HL-60 (cell line): ENCODE data around the gene LRP6.

Experiments
- DNase-seq, 2 experiments: peaks; one replicate each; pipeline ENCODE4 v3.0.0-alpha.2; 2010 to 2020; ENCODE audit warnings: low read depth in 1 of 2, low spot score in 1 of 2
- H3K27ac ChIP-seq: fragments of 250-450 bp; sonication (Bioruptor Pico); replicated peaks from 2 replicates; pipeline ENCODE4 v1.5.1; 2020; ENCODE audit warnings: mild to moderate bottlenecking, moderate library complexity
- H3K27me3 ChIP-seq: fragments of 250-450 bp; sonication (Bioruptor Pico); 2 replicates; pipeline ENCODE4 v1.5.1; 2021; ENCODE audit warnings: mild to moderate bottlenecking, moderate library complexity; ENCODE audit not compliant: insufficient read depth, poor library complexity, severe bottlenecking
- H3K4me3 ChIP-seq: replicated peaks from 2 replicates; pipeline ENCODE4 v1.5.1; 2011; ENCODE audit warnings: mild to moderate bottlenecking, control low read depth, low read length; ENCODE audit not compliant: insufficient read depth
- CTCF ChIP-seq: IDR thresholded peaks from one replicate; pipeline ENCODE4 v1.5.1; 2011; ENCODE audit warnings: low read length, control low read depth, inconsistent platforms; ENCODE audit not compliant: insufficient read depth
- GABPA ChIP-seq: IDR thresholded peaks from 2 replicates; pipeline ENCODE4 v1.6.1; 2012; ENCODE audit warnings: low read depth
- POLR2AphosphoS5 ChIP-seq: IDR thresholded peaks from 2 replicates; pipeline ENCODE4 v1.6.1; 2012; ENCODE audit warnings: low read depth
- REST ChIP-seq: IDR thresholded peaks from 2 replicates; pipeline ENCODE4 v1.6.1; 2012; ENCODE audit warnings: low read depth; ENCODE audit not compliant: insufficient replicate concordance
- SPI1 ChIP-seq: IDR thresholded peaks from 2 replicates; pipeline ENCODE4 v1.6.1; 2012; ENCODE audit warnings: low read depth, mild to moderate bottlenecking, borderline replicate concordance

Gene LRP6

DNA sequence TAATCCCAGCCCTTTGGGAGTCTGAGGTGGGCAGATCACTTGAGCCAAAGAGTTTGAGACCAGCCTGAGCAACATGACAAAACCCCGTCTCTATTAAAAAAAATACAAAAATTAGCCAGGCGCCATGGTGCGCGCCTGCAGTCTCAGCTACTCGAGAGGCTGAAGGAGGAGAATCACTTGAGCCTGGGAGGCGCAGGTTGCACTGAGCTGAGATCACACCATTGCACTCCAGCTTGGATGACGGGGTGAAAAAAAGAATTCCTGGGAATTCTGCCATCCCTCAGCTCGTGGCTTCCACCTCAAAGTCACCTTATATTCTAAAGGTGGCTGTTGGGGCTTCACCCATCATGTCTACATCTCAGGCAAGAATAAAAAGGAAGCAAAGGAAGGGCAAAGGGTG lies 183.2 kb downstream of the LRP6 start:
- Histone ChIP-seq H3K27me3 (no peaks in the 10 kb centered on the region), H3K4me3 (no peak overlapping the region), H3K27ac (no peak overlapping the region)
- no peak for DNase-seq
- TF ChIP-seq POLR2AphosphoS5, result no peak
- TF ChIP-seq REST, result no peak
- TF ChIP-seq GABPA, result no peak
- TF ChIP-seq CTCF, result no peak
- no peak for TF ChIP-seq SPI1

- Histone ChIP-seq H3K27ac (no peak overlapping the region), H3K27me3 (no peaks in the 10 kb centered on the region), H3K4me3 (no peak overlapping the region)
- no peak for DNase-seq
- TF ChIP-seq CTCF (no peak), POLR2AphosphoS5 (no peak), GABPA (no peak), REST (no peak), SPI1 (no peak)
These were observed 184.9 kb downstream of the LRP6 start for GRCh38 chr12:12081836-12082497.

GRCh38 chr12:12079291-12079690 lies 187.6 kb downstream of the LRP6 start:
- Histone ChIP-seq H3K27me3 (no peaks in the 10 kb centered on the region), H3K4me3 (no peak overlapping the region), H3K27ac (no peak overlapping the region)
- TF ChIP-seq REST, result no peak
- no peak for TF ChIP-seq SPI1
- no peak for TF ChIP-seq CTCF
- no peak for TF ChIP-seq POLR2AphosphoS5
- no peak for TF ChIP-seq GABPA
- no peak for DNase-seq
